ENCODE measurements around the gene PKP4. TPM values are rescaled to one million over a fixed set of nuclear protein-coding genes. Genes with fewer than 3 reads are reported as not detected.

PKP4 gene
- total and polyA plus RNA-seq, 11 donors: 17.6 to 66.7 (median 49.0) TPM

- 94 to 100% (median 98%) methylated on average over 4 to 5 of the region's 5 CpGs for WGBS, 4 donors
- Histone ChIP-seq H3K27ac (no peak overlapping the region), H3K27me3 (no peaks in the 10 kb centered on the region), H3K4me1 (peaks cover 0 to 20% (median 4%) of the 10 kb centered on the region in 12 donors), H3K4me3 (no peak overlapping the region), H3K9me3 (no peaks in the 10 kb centered on the region), H3K36me3 (no peaks in the 10 kb centered on the region)
- no peak for ATAC-seq
- no peak for TF ChIP-seq CTCF (IDR thresholded peaks at IDR 0.05)
- no peak for TF ChIP-seq POLR2A (IDR thresholded peaks at IDR 0.05)
- DNase-seq: no peak
- intact Hi-C loops (cut with DNase I): no loop called here
Observed at GRCh38 chr2:158729451-158729850, 272.7 kb downstream of the PKP4 start.

GRCh38 chr2:158729873-158730620 is 273.3 kb downstream of the PKP4 start:
- ATAC-seq (peak in 1 of 4 donors; percentile 16), DNase-seq (no peak)
- Histone ChIP-seq H3K36me3 (no peaks in the 10 kb centered on the region), H3K4me3 (no peak overlapping the region), H3K27me3 (no peaks in the 10 kb centered on the region), H3K4me1 (peaks cover 0 to 20% (median 3%) of the 10 kb centered on the region in 12 donors), H3K9me3 (no peaks in the 10 kb centered on the region), H3K27ac (no peak overlapping the region)
- intact Hi-C loops (cut with DNase I): loop anchor here in 1 of 10 donors (10.0 kb wide), 1 partner anchor 185 kb away; no protein-coding TSS in a partner anchor
- 77 to 87% (median 83%) methylated on average over 15 to 16 of the region's 16 CpGs for WGBS, 4 donors
- TF ChIP-seq CTCF (IDR thresholded peaks at IDR 0.05) (no peak), POLR2A (IDR thresholded peaks at IDR 0.05) (no peak)

GRCh38 chr2:158730621-158731140 is 273.9 kb downstream of the PKP4 start:
- WGBS, 4 donors: 95 to 99% (median 97%) methylated on average over 9 of the region's 9 CpGs
- DNase-seq: no peak
- TF ChIP-seq POLR2A (IDR thresholded peaks at IDR 0.05) (no peak), CTCF (IDR thresholded peaks at IDR 0.05) (no peak)

GRCh38 chr2:158731386-158731785 is 274.6 kb downstream of the PKP4 start:
- intact Hi-C loops (cut with DNase I): loop anchor here in 1 of 10 donors (10.0 kb wide), 1 partner anchor 187 kb away; no protein-coding TSS in a partner anchor
- DNase-seq (no peak), ATAC-seq (no peak)
- Histone ChIP-seq H3K4me1 (peaks cover 0 to 11% (median 2%) of the 10 kb centered on the region in 12 donors), H3K27ac (no peak overlapping the region), H3K9me3 (no peaks in the 10 kb centered on the region), H3K36me3 (no peaks in the 10 kb centered on the region), H3K4me3 (no peak overlapping the region), H3K27me3 (no peaks in the 10 kb centered on the region)
- no peak for TF ChIP-seq POLR2A (IDR thresholded peaks at IDR 0.05)
- no peak for TF ChIP-seq CTCF (IDR thresholded peaks at IDR 0.05)
- 94 to 100% (median 96%) methylated on average over 4 of the region's 4 CpGs for WGBS, 4 donors

More at GRCh38 chr2:158730621-158731140, 273.9 kb downstream of the PKP4 start:
- H3K4me1 ChIP-seq: peaks cover 0 to 16% (median 2%) of the 10 kb centered on the region in 12 donors
- no peaks in the 10 kb centered on the region for H3K27me3 ChIP-seq
- intact Hi-C loops (cut with DNase I): loop anchor here in 1 of 10 donors (10.0 kb wide), 1 partner anchor 186 kb away; no protein-coding TSS in a partner anchor
- H3K27ac ChIP-seq: no peak overlapping the region
- ATAC-seq: no peak
- no peaks in the 10 kb centered on the region for H3K36me3 ChIP-seq
- no peaks in the 10 kb centered on the region for H3K9me3 ChIP-seq
- H3K4me3 ChIP-seq: no peak overlapping the region
